ENCODE results near the gene MPRIP. TPM values are rescaled to one million over a fixed set of nuclear protein-coding genes. Genes with fewer than 3 reads are reported as not detected.
"Not testable (repeated sequence)": the region's sequence is repeated elsewhere in the genome, so short reads cannot be mapped to it uniquely, and the experiment has no call there.

MPRIP gene, protein sequence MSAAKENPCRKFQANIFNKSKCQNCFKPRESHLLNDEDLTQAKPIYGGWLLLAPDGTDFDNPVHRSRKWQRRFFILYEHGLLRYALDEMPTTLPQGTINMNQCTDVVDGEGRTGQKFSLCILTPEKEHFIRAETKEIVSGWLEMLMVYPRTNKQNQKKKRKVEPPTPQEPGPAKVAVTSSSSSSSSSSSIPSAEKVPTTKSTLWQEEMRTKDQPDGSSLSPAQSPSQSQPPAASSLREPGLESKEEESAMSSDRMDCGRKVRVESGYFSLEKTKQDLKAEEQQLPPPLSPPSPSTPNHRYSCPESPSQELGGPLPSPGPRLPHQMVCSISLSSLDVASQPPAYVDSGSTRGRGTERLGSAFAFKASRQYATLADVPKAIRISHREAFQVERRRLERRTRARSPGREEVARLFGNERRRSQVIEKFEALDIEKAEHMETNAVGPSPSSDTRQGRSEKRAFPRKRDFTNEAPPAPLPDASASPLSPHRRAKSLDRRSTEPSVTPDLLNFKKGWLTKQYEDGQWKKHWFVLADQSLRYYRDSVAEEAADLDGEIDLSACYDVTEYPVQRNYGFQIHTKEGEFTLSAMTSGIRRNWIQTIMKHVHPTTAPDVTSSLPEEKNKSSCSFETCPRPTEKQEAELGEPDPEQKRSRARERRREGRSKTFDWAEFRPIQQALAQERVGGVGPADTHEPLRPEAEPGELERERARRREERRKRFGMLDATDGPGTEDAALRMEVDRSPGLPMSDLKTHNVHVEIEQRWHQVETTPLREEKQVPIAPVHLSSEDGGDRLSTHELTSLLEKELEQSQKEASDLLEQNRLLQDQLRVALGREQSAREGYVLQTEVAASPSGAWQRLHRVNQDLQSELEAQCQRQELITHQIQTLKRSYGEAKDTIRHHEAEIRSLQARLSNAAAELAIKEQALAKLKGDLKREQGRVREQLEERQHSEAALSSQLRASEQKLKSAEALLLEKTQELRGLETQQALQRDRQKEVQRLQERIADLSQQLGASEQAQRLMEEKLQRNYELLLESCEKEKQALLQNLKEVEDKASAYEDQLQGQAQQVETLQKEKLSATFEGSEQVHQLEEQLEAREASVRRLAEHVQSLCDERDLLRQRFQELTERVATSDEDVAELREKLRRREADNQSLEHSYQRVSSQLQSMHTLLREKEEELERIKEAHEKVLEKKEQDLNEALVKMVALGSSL (N-terminal part only)
- total RNA-seq (2014; rRNA removed; shearing (Covaris generic)), result 135 and 150 TPM in 2 replicates

DNA sequence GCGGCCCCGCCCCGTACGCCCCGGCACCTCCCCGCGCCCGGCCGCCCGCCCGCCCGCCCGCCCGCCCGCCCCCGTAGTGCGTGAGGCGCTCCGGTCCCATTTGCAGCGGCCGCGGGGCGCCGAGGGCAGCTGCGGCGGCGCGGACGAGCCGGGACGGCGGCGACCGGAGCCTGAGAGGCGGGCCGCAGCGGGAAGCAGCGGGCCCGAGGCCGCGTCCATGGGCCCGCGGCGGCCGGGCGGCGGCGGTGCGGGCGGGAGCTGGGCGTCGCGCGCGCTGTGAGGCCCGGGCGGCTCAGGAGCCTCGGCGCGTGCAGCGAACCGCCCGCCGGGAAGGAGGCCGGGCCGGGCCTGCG is at the start of gene MPRIP:
Gene MPRIP, plus strand, starts transcription at position 74 of the 353 bp plus-strand sequence. CDS start 392 bp downstream, outside the sequence.
- no peak for DNase-seq (ENCODE audit: low read depth)

DNA sequence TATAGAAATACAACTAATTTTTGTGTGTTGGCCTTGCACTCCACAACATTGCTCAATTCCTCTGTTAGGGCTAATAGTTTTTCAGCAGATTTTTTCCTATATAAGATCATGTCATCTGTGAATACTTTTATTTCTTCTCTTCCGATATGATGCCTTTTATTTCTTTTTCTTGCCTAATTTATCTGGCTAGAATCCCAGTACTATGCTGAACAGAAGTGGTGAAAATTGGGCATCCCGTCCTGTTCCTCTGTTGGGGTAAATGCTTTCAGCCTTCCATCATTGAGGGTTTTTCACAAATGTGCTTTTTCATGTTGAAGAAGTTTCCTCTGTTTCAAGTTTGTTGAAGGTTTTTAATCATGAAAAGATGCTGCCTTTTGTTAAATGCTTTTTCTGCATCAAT is 47.6 kb upstream of the MPRIP start:
- DNase-seq (ENCODE audit: low read depth), result no peak

DNA sequence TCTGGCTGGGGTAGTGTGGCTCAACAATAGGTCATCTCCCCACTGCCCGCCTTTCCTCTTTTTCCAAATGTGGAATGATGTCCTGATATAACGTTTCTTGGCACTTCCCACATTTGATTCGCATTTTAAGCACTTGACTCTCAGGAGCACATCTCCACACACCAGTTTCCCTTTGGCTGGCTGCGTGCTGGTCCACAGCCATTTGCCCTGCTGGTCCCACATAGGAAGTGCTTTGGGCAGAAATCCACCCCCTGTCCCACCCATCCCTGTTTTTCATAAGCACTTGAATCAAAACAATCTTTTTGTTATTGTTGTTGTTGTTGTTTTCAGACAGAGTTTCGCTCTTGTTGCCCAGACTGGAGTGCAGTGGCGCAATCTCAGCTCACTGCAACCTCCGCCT is 46.3 kb upstream of the MPRIP start:
- DNase-seq (ENCODE audit: low read depth), result no peak

DNA sequence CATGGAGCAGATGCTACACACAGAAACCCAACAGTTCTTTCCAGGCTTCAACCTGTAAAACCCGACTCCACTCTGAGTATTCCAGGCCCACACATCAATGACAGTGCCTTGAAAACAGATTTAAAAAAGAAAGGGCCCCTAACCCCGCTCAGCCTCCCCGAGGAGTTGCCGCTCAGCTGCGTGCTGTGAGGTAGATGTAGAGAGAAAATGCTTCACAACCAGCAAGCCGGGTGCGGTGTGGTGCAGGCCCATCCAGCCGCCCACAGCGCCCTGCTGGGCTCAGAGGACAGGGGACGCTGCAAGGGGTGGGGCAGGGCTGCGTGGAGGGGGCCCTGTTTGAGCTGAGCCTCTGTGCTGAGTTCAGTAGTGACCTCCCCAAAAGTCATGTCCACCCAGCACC is 45.5 kb upstream of the MPRIP start:
- not testable (repeated sequence) for DNase-seq (ENCODE audit: low read depth)

DNA sequence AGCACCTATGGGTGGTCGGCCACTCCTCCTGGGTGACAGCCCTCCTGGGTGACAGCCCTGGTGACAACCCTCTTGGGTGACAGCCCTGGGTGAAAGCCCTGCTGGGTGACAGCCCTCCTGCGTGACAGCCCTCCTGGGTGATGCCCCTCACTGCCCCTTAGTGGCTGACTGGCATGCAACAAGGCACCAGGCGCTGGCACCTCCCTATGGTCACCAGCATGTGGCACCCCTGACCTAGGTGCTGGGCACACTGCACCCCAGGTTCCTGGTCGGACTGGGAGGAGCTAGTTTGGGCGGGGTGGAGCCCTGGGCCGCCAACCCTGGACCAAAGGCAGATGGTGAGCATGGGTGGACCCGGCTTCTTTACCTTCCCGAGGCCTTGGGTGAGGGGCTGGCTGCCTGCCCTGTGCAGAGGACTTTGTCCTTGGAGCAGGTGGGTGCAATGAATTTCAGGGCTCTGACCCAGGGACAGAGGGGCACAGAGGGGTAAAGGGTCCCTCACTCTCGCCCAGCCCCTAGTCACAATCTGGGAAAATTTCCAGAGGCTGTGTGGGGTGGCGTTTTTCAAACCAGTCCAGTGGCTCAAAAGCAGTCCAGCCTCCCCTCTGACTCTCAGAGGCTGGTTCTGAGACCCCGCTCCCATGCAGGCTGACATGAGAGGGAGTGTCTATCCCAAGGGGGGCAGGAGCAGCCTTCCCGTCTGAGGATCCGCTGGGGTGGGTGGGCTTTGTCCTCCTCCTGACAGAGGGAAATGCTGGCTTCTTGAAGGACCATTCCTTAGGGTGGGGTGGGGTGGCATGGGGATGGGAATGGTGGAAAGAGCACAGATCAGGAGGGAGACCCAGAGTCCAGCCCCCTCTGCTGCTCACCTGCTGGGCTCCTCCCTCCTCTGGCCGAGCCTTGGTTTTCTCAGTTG is 44.5 kb upstream of the MPRIP start:
- DNase-seq (ENCODE audit: low read depth), result peak; percentile 25

DNA sequence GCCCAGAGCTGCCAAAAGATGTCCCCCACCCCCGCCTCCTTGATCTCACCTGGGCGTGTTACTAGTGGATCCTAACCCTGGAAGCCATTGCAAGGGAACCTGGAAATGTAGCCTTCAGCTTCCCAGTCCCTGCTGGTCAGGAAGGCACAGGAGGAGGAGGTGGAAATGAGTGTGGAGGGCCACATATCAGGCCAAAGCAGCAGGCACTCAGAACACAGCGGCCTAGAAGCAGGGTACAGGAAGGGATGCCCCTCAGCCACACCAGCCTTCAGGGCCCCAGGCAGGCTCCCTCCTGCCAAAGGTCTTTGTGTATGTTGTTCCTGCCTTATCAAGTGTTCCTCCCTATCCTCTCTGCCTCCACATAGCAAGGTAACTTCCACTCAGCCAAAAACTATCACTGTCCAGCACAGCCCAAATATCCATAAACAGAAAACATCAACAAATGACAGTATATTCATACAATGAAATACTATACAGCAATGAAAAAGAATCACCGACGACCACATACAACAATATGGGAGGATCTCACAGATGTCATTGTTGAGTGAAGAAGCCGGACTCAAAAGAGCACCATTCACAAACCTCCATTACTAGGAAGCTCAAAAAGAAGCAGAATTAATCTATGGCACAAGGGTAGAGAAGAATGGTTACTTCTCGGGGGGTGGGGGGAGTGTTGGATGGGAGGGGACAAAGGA is 42.2 kb upstream of the MPRIP start:
- DNase-seq (ENCODE audit: low read depth), result no peak

DNA sequence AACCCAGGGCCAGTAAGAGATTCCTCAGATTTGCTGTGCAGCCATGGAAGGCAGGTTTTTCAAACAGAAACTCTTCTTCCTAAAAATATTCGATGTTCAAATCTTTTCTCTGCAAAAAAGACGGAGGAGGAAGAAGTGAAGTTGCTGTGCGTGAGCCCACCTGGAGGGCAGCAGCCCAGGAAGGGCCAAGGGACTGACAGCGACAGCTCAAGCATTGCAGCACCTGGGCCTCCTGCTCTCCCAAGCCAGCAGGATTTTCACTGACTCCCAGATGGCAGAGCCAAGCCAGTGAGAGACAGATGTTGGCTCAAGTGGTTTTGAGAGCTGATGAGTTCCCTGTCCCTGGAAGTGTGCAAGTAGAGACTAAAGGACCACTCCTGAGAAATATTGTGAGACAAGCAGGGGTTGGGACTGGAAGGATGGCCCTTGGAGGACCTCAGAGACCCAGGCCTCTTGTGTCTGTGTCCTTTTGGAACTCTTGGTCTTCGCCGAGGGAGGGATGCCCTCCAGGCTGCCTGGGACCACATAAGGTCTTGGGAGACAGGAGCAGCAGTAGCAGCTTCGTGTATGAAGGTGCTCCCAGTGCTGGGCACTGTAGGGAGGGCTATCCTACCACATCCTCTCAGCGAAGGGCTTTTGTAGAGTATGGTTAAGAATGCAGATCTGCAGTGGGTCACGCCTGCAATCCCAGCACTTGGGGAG is 41.0 kb upstream of the MPRIP start:
- DNase-seq (ENCODE audit: low read depth), result no peak

DNA sequence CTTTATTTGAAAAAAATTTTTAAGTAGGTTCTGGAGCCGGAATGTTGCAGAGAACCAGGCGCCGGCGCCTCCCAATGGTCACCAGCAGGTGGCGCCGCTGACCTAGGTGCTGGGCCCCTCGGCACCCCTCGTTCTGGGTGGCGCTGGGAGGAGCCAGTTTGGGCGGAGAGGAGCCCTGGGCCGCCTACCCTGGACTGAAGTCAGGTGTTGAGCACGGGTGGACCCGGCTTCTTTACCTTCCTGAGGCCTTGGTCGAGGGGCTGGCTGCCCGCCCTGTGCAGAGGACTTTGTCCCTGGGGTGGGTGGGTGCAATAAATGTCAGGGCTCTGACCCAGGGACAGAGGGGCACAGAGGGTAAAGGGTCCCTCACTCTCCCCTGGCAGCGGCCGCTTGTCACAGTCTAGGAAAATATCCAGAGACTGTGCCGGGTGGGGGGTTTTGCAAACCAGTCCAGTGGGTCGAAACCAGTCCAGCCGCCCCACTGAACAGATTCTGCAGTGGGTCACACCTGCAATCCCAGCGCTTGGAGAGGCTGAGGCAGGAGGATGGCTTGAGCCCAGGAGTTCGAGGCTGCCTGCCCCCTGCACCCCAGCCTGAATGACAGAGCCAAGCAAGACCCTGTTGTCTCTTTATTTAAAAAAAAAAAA is 40.3 kb upstream of the MPRIP start:
- peak; percentile 82 for DNase-seq (ENCODE audit: low read depth)

DNA sequence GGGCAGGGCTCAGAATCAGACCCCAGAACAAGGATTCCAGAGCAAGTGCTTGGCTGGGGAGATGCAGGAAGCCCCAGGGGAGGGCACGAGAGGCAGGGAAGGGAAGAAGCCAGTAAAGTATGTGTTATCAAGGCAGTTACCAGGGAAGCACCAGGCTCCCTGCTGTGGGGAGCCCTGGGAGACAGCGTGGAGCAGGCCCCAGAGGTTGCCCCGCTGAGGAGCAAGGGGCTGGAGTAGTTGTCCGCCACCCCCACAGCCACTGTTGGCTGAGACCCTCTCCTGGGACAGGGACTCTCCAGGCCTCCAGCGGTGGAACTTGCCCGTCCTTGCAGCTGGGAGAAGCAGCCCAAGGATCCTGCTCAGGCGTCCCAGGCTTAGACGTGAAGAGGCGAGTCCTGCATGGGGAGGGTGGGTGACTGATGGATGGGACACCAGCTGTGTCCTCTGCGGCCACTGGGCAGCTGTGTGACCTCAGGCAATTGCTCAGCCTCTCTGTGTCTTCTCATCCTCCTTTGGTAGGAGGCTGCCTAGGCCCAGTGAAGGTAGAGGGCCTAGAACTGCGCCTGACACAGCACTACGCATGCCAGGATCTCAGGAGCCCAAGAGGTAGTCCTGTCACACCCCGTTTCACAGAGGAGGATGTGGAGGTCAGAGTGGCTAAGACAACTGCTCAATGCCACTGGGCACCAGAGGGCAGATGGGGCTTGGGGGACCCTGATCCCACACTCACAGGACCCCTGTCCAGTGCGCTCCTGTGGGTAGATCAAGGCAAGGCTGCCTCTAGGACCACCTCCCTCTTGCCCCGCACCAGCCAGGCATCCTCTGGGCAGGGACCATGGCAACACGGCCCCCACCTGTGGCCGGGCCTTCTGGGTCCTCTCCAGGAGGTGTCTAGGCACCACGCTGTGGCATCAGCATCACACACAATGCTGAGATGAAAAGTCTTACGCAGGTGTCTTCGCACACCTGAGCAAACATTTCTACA is 39.2 kb upstream of the MPRIP start:
- DNase-seq (ENCODE audit: low read depth), result not testable (repeated sequence)

DNA sequence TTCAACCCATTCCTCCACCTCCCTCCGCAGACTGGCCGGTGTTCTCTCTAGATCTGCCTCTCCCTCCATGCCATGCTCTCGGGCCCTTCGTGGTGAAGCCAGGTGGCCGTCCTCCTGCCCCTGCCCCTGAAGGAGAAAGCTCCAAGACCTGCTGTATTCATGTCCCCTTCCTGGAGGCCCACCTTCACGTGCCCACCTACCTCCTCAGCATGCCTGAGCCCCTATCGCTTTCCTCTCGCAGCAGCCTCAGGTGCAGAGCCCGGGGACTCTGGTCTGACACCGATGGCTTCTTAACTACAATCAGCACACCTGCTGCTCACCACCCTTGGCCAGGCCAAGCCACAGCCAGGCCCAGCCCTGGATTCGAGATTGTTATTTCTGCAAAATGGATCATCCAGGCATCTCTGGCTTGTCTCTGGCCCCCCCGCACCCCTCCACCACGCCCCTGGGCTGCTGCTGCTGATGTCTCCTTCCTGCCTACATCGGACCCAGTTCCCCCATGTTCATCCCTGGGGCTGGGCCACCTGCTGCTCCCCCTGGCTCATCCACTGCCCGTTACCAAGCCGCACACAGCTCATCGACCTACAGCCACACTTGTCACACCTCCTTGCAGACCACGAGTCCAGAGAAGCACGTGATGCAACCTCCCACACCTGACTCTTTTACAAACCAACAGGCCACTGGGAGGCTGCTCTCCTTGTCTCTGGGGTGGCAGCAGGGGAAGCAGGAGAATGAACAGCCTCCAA is 37.8 kb upstream of the MPRIP start:
- no peak for DNase-seq (ENCODE audit: low read depth)

DNA sequence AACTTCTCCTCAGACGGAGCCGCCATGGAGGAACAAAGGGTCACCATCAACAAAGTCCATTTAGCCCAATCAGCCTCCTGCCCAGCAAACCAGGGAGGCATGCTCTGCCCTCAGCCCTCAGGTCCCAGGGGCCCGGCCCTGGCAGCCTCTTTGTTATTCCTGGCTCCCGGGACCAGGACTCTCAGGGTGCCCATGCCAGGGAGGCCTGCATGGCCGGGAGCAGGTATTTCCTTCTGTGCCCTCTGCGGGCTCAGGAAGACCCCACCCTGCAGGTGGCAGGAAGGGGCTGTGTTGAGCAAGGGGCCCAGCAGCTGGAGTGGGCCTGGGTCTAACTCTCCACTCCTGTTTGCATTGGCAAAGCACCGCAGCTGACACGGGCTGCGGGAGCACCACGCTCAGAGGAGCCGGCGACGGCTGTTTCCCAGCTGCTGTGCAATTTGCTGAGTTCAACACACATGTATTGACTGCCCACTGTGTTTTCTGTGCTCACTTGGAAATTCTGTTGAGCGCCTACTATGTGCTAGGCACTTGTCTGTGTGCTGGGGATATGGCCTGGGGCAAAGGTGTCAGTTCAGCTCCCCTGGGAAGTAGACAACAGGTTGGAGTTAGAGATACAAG is 37.2 kb upstream of the MPRIP start:
- not testable (repeated sequence) for DNase-seq (ENCODE audit: low read depth)

DNA sequence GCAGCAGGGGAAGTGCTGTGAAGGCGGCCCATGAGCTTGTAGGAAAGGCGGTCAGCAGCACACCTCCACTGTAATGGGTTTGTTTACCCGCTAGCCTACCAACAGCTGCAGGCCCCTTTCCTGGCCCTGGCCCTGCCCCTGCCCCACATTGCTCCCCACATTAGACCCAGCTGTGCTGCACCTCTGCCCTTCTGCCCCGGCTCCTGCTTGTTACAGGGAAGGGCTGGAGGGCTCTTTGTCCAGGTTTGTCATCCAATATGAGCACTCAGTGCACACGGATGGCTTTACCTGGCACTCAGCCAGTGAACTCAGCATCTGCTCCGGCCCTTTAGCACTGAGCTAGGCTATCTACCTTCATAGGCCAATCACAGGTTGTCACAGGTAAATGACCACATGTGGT is 34.4 kb upstream of the MPRIP start:
- not testable (repeated sequence) for DNase-seq (ENCODE audit: low read depth)

DNA sequence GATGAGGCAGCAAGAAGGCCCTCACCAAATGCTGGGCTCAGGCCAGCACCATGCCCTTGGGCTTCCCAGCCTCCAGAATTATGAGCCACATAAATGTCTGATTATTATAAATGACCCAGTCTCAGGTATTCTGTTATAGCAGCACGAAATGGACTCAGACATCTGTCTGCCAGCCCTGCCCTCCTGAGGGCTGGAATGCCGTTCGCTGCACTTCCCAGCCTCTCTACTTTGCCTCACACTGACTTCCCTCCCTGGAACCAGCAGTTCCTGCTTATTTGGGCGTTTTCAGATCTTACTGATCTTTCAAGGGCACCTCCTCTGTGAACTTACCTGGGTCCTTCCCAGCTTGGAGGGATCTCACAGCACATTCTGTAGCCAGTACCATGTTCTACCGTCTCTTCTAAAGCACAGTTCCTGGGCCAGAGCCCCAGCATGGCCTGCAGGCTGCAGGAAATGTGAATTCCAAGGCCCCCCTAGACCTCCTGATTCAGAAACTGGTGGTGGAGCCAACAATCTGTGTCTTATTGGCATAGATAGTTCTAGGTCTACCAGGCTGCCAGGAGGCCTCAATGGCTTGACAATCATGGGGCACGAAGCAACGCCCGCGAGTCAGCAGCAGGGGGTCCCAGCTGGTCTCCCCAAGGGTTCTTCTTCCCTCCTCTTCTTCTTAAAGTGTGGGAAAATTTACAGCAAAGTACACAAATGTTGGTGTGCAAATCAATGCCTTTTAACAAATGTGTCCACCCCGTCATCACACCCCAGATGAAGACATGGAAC is 33.4 kb upstream of the MPRIP start:
- not testable (repeated sequence) for DNase-seq (ENCODE audit: low read depth)

DNA sequence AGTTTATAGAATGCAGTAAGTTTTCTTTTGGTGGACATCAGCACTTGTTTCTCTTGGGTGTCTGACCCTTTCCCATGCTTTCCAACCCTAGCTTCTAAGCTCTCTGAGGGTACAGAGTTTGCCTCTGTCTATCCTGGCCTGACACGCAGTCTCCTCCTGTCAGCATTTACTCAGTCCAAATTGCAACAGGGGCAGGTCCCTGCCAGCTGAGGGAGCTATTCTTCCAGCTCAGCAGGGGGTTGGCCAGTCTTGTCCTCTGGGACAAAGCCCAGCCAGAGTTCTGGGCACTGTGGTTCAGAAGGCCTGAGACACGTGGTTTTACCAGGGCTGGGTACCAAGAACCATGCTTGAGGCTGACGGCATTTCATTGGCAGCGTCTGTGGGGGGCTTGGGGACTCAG is 32.3 kb upstream of the MPRIP start:
- not testable (repeated sequence) for DNase-seq (ENCODE audit: low read depth)

DNA sequence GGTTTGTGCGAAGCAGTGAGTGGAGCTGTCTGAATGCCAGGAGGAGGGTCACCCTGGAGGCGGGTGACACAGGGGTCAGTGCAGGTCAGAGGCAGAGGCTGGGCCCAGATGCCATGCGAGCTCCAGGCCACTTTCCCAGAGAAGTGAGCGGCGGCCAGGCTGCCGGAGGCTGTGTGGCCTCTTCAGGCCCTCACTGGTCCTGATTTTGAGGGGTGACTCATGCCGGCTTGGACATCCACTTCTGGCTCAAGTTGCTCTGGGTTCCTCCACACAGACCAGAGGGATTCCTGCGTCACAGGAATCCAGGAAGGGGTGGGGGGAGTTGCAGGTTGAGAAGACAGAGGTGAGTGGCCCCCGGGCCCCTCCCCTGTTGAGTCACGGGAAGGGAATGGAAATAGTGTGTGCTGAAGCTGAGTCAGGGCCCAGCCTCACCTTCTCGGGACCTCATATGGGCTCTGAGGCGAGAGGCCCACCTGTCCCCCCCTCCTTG is 31.7 kb upstream of the MPRIP start:
- DNase-seq (ENCODE audit: low read depth), result not testable (repeated sequence)
